Measurements from ENCODE around the gene LOXL3. TPM values are rescaled to one million over a fixed set of nuclear protein-coding genes. Genes with fewer than 3 reads are reported as not detected.

Gene LOXL3
- total RNA-seq, 2 donors from 2014 or later: 3.2 to 3.9 TPM

GRCh38 chr2:74535440-74535965 is 18.2 kb downstream of the LOXL3 start:
- Histone ChIP-seq H3K9me3 (no peaks in the 10 kb centered on the region), H3K4me1 (peaks cover 0 to 15% of the 10 kb centered on the region in 2 donors), H3K27me3 (no peaks in the 10 kb centered on the region), H3K27ac (no peak overlapping the region), H3K36me3 (peaks cover 15% of the 10 kb centered on the region), H3K4me3 (no peak overlapping the region)
- DNase-seq (ENCODE audit: low spot score): no peak
- no peak for TF ChIP-seq CTCF (IDR thresholded peaks at IDR 0.05)

GRCh38 chr2:74534411-74534810 is 19.3 kb downstream of the LOXL3 start:
- no peak overlapping the region for H3K27ac ChIP-seq
- peaks cover 15% of the 10 kb centered on the region for H3K36me3 ChIP-seq
- no peak for TF ChIP-seq CTCF (IDR thresholded peaks at IDR 0.05)
- H3K27me3 ChIP-seq: no peaks in the 10 kb centered on the region
- H3K4me3 ChIP-seq: no peak overlapping the region
- DNase-seq (ENCODE audit: low spot score): no peak
- H3K4me1 ChIP-seq: peaks cover 0 to 15% of the 10 kb centered on the region in 2 donors
- no peaks in the 10 kb centered on the region for H3K9me3 ChIP-seq

GRCh38 chr2:74533464-74533863 is 20.3 kb downstream of the LOXL3 start:
- Histone ChIP-seq H3K9me3 (no peaks in the 10 kb centered on the region), H3K27ac (no peak overlapping the region), H3K27me3 (no peaks in the 10 kb centered on the region), H3K36me3 (peaks cover 15% of the 10 kb centered on the region), H3K4me1 (peaks cover 0 to 22% of the 10 kb centered on the region in 2 donors), H3K4me3 (no peak overlapping the region)
- DNase-seq (ENCODE audit: low spot score): no peak
- TF ChIP-seq CTCF (IDR thresholded peaks at IDR 0.05): no peak

- TF ChIP-seq CTCF (IDR thresholded peaks at IDR 0.05): no peak
- H3K36me3 ChIP-seq: peaks cover 24% of the 10 kb centered on the region
- H3K4me3 ChIP-seq: no peak overlapping the region
- H3K9me3 ChIP-seq: no peaks in the 10 kb centered on the region
- H3K27ac ChIP-seq: no peak overlapping the region
- DNase-seq (ENCODE audit: low spot score): no peak
- H3K27me3 ChIP-seq: no peaks in the 10 kb centered on the region
- H3K4me1 ChIP-seq: peaks cover 0 to 30% of the 10 kb centered on the region in 2 donors
These were observed 21.5 kb downstream of the LOXL3 start for GRCh38 chr2:74532222-74532621.

GRCh38 chr2:74531666-74532065 is 22.1 kb downstream of the LOXL3 start:
- peaks cover 0 to 30% of the 10 kb centered on the region in 2 donors for H3K4me1 ChIP-seq
- DNase-seq (ENCODE audit: low spot score): no peak
- peaks cover 30% of the 10 kb centered on the region for H3K36me3 ChIP-seq
- H3K27ac ChIP-seq: no peak overlapping the region
- H3K27me3 ChIP-seq: no peaks in the 10 kb centered on the region
- no peak overlapping the region for H3K4me3 ChIP-seq
- H3K9me3 ChIP-seq: no peaks in the 10 kb centered on the region
- no peak for TF ChIP-seq CTCF (IDR thresholded peaks at IDR 0.05)
